GM13977 (cell line): ENCODE results near the gene SALL1.

ENCODE experiments used
- DNase-seq: peaks from one replicate; pipeline ENCODE4 v3.0.0; 2012; ENCODE audit warnings: low spot score
- in situ Hi-C: fragments of 300-500 bp; cut with MboI; formaldehyde crosslinking; loops from one replicate; pipeline ENCODE4 v1.12.0; 2022; ENCODE audit warnings: low sequenced_read_pairs, low pct_unique_long_range_greater_than_20kb, mixed read lengths, inconsistent platforms; ENCODE audit not compliant: unreplicated experiment
- TF ChIP-seq, protein P1 (sequence below): IDR thresholded peaks from 2 replicates; pipeline ENCODE4 v1.5.1; 2012; ENCODE audit warnings: mild to moderate bottlenecking, control low read depth; ENCODE audit not compliant: insufficient read depth; ENCODE audit errors: extremely low read depth, missing control alignments

Gene SALL1

DNA sequence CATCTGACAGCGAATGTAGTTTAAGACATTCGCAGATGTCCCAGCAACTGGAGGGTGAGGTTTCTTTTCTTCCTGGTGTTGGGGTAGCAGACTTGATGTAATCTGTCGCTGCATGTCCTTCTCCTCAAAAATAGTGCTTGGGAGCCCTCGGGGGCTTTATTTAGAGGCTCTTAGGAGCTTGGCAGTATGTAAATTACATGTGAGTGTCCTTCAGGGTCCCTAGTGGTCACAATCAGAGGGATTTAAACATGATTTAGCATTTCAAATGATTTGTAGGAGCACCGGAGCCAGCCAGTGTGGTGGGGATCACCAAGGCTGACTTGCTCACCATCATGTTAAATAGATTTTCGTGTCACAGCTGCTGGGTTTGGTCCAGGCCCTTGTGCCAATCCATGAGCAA lies 8.8 kb upstream of the SALL1 start:
- no peak for DNase-seq
- TF ChIP-seq, protein P1, sequence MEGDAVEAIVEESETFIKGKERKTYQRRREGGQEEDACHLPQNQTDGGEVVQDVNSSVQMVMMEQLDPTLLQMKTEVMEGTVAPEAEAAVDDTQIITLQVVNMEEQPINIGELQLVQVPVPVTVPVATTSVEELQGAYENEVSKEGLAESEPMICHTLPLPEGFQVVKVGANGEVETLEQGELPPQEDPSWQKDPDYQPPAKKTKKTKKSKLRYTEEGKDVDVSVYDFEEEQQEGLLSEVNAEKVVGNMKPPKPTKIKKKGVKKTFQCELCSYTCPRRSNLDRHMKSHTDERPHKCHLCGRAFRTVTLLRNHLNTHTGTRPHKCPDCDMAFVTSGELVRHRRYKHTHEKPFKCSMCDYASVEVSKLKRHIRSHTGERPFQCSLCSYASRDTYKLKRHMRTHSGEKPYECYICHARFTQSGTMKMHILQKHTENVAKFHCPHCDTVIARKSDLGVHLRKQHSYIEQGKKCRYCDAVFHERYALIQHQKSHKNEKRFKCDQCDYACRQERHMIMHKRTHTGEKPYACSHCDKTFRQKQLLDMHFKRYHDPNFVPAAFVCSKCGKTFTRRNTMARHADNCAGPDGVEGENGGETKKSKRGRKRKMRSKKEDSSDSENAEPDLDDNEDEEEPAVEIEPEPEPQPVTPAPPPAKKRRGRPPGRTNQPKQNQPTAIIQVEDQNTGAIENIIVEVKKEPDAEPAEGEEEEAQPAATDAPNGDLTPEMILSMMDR, result no peak
- in situ Hi-C loops, result no loop called here

DNA sequence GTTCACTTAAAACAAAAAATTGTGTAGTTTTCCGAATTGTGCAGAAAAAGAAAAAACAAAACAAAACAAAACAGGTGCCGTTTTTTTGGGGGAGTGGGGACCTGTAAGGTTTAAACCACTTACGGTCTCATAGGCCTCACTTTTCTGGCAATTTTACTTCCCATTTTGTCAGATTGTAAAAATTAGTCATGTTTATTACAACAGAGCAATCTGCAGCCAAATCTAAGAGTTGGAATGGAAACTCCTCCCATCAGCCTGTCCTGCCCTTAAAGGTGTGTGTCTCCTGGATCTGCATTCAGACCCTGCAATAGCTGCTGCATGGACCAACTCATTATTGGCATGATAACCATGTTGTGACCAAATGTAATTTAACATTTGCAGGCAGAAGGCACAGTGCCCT lies 8.2 kb upstream of the SALL1 start:
- no peak for DNase-seq
- in situ Hi-C loops, result no loop called here
- TF ChIP-seq, protein P1, result no peak

DNA sequence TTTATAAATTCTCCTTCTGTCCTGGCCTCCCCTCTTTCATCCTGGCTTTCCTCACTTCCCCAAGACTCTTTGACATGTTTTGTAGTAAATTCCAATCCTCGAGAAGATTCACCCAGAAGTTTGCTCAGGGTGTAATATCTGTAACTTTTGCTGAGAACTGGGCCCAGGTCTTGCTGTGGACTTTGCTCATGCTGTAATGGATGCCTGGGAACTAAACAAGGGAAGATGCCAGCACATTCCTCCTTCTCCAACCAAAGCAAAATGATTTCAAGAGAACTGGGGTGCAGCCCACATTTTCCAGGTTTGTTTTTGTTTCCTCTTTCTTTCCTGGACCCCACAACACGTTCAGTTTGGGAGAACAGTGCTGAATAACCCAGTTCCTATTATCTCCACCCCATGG lies 6.6 kb upstream of the SALL1 start:
- TF ChIP-seq, protein P1, result no peak
- no peak for DNase-seq
- in situ Hi-C loops, result no loop called here

DNA sequence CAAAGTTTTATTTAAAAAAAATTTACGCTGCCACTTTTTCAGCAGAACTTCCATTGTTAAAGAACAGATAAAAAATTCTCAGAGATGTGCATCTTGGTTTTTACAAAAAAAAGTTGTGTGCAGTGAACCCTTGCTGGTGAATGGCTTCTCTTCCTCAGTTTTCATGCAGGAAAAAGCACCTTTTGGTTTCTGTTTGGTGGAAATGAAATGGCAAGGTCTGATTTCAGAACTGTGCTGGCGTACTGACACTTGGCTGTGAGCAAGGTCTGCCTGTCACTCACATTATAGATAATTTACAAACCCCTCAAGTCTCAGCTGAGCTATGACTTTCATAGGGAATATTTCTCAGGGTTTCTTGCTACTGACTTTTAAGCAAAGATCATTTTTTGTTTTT lies 5.7 kb upstream of the SALL1 start:
- DNase-seq, result no peak
- TF ChIP-seq, protein P1, result no peak

DNA sequence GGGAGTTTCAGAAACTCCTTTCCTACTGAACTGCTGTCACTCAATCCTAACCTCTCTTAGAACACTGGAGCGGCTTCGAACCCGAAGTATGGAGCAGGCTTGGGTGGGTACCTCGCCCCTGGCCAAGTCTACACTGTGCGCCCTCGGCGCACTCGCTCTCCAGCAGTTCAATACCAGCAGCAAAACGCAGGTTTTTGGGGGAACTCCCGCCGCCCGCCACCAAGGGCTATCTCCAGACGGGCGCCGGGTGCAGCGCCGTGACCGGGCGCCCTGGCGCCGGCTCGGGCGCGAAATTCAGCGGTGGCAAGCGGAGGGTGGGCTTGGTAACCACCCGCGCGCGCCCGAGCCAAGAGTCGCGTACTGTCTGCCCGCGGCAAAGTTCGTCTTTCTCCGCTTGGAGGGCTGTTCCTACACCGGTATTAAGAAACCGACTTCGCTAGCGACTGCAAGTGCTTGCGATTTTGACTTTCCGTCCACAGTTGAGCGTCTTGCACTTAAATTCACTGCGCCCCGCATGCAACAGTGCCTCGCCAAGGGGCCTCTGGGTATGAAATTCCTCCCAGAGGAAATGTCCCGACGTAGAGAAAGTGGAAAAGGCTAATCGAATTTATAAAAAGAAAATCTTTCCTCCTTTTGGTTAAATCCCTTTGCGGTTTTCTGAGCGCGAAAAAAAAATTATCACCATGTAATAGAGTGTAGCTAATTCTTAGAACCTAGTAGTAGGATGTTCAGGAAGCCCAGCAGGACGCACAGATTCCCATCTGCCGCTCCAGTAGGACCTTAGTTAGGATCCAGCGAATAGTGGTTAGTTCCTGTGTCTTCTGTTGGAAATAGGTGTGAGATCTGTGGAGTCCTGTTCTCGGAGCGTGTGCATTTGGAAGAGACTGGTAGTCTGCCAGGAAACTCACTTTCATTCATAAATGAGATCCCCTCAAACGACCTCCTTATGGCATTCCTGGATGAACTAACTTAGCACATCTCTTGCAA lies 5.0 kb upstream of the SALL1 start:
- TF ChIP-seq, protein P1, result no peak
- in situ Hi-C loops, result no loop called here
- DNase-seq, result no peak

More for the DNA sequence above, 5.7 kb upstream of the SALL1 start:
- in situ Hi-C loops, result no loop called here

DNA sequence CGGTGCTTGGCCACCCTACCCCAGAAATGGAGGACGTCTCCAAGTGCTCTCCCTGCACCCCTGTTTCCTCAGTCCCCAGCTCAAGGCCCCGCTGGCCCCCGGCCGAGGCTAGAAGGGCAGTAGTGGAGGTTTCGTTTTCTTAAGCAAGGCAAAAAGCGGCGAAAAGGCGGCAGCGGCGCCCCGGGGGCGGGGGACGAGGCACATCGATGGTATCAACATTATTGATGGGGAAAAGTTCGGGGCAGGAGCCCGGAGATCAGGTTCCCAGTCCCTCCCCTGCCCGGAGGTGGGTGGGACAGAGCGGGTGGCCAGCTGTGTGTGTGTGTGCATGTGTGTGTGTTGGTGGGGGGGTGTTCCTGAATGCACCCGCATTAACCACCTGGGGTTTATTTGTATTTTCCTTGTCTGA lies 4.1 kb upstream of the SALL1 start:
- TF ChIP-seq, protein P1, result no peak
- in situ Hi-C loops, result no loop called here
- DNase-seq, result no peak
